Measurements from ENCODE around the gene MAP2K5. TPM values are rescaled to one million over a fixed set of nuclear protein-coding genes. Genes with fewer than 3 reads are reported as not detected.

Gene MAP2K5
- total RNA-seq, 6 experiments from 2014 or later, result 5.0 to 11.6 (median 8.8) TPM

GRCh38 chr15:67551207-67551743 lies 8.8 kb downstream of the MAP2K5 start:
- intact Hi-C loops (cut with DNase I), result no loop called here
- no peaks in the 10 kb centered on the region for H3K27me3 ChIP-seq
- no peaks in the 10 kb centered on the region for H3K4me1 ChIP-seq
- no peaks in the 10 kb centered on the region for H3K9me3 ChIP-seq
- H3K4me3 ChIP-seq, result no peak overlapping the region
- peaks cover 0 to 7% (median 2%) of the 10 kb centered on the region in 4 donors for H3K36me3 ChIP-seq
- ATAC-seq (no peak), DNase-seq (no peak)
- H3K27ac ChIP-seq, result no peak overlapping the region
- TF ChIP-seq POLR2A (IDR thresholded peaks at IDR 0.05), result no peak
- TF ChIP-seq, protein P1, sequence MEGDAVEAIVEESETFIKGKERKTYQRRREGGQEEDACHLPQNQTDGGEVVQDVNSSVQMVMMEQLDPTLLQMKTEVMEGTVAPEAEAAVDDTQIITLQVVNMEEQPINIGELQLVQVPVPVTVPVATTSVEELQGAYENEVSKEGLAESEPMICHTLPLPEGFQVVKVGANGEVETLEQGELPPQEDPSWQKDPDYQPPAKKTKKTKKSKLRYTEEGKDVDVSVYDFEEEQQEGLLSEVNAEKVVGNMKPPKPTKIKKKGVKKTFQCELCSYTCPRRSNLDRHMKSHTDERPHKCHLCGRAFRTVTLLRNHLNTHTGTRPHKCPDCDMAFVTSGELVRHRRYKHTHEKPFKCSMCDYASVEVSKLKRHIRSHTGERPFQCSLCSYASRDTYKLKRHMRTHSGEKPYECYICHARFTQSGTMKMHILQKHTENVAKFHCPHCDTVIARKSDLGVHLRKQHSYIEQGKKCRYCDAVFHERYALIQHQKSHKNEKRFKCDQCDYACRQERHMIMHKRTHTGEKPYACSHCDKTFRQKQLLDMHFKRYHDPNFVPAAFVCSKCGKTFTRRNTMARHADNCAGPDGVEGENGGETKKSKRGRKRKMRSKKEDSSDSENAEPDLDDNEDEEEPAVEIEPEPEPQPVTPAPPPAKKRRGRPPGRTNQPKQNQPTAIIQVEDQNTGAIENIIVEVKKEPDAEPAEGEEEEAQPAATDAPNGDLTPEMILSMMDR (IDR thresholded peaks at IDR 0.05), result no peak
- WGBS (ENCODE audit: insufficient coverage, low coverage, low lambda C conversion rate, missing lambda C conversion rate), result no CpG with 5 or more reads among the region's 1 CpG

GRCh38 chr15:67554580-67554979 lies 12.1 kb downstream of the MAP2K5 start:
- intact Hi-C loops (cut with DNase I), result no loop called here
- Histone ChIP-seq H3K27me3 (no peaks in the 10 kb centered on the region), H3K4me3 (no peak overlapping the region), H3K36me3 (peaks cover 0 to 4% (median 1%) of the 10 kb centered on the region in 4 donors), H3K9me3 (no peaks in the 10 kb centered on the region), H3K4me1 (no peaks in the 10 kb centered on the region), H3K27ac (no peak overlapping the region)
- DNase-seq (no peak), ATAC-seq (no peak)
- TF ChIP-seq, protein P1 (IDR thresholded peaks at IDR 0.05), result no peak
- no peak for TF ChIP-seq POLR2A (IDR thresholded peaks at IDR 0.05)
- 97% methylated on average over 4 of the region's 4 CpGs for WGBS (ENCODE audit: insufficient coverage, low coverage, low lambda C conversion rate, missing lambda C conversion rate)

DNA sequence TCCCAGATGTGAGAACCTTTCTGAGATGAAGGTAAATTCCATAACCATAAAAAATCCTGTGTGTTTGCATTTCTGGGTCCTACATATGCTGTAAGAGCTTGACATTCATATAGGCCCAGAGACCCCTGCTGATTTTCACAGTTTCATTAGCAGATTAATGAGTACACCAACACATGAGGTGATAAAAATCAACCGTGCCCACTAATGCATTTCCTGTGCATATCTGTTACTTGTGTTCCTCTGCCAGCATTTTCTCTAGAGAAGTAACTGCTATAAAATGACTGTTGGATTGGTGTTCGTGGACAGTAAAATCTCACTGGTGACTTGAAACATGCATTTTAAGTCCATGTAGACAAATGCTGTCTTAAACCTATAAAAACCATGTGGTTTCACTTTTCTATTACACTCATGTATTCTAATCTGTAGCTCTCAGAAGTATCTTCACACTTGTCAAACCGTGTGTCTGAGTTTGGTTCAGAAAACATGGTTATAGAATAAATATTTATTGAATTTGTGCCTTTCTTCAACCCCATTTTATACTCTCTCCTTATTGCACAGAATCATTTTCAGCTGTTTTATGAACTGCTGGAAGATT lies 14.6 kb downstream of the MAP2K5 start:
- no peak for ATAC-seq
- Histone ChIP-seq H3K36me3 (peaks cover 0 to 3% (median 0%) of the 10 kb centered on the region in 4 donors), H3K9me3 (no peaks in the 10 kb centered on the region), H3K4me1 (no peaks in the 10 kb centered on the region), H3K27ac (no peak overlapping the region), H3K27me3 (no peaks in the 10 kb centered on the region), H3K4me3 (no peak overlapping the region)
- no peak for DNase-seq
- intact Hi-C loops (cut with DNase I), result no loop called here
- WGBS (ENCODE audit: insufficient coverage, low coverage, low lambda C conversion rate, missing lambda C conversion rate), result 92% methylated on average over 2 of the region's 3 CpGs
- TF ChIP-seq, protein P1 (IDR thresholded peaks at IDR 0.05), result no peak
- no peak for TF ChIP-seq POLR2A (IDR thresholded peaks at IDR 0.05)

DNA sequence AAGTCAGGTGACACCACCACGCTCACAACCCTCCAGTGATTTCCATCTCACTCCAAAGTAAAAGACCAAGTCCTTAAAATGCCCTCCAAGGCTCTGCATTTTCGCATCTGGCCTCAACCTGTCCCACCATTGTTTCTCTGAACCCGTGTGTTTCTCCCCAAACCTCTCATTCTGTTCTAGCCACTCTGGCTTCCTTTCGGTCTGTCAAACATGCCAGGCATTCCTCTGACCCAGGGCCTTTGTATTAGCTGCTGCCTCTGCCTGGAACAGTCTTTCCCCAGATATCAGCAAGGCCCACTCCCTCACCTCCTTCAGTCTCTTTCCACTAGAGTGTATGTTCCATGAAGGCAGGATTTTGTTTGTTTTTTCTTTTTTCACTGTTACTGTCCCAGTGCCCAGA lies 16.0 kb downstream of the MAP2K5 start:
- DNase-seq, result no peak
- H3K36me3 ChIP-seq, result peaks cover 0 to 3% (median 0%) of the 10 kb centered on the region in 4 donors
- H3K9me3 ChIP-seq, result no peaks in the 10 kb centered on the region
- no peaks in the 10 kb centered on the region for H3K27me3 ChIP-seq
- no peak overlapping the region for H3K27ac ChIP-seq
- no peak for ATAC-seq
- H3K4me1 ChIP-seq, result no peaks in the 10 kb centered on the region
- no peak for TF ChIP-seq POLR2A (IDR thresholded peaks at IDR 0.05)
- TF ChIP-seq, protein P1 (IDR thresholded peaks at IDR 0.05), result no peak
- intact Hi-C loops (cut with DNase I), result no loop called here
- WGBS (ENCODE audit: insufficient coverage, low coverage, low lambda C conversion rate, missing lambda C conversion rate), result 85% methylated on average over 4 of the region's 4 CpGs
- H3K4me3 ChIP-seq, result no peak overlapping the region

Data from right lobe of liver (tissue), 6 donors.